Anterior cingulate cortex (tissue), 58 donors: ENCODE measurements around the gene WIPF2.

ENCODE experiments used
- DNase-seq, 58 donors: peaks; one replicate each; lab custom pipeline; 2025; lab: John Stamatoyannopoulos, UW

Gene WIPF2

DNA sequence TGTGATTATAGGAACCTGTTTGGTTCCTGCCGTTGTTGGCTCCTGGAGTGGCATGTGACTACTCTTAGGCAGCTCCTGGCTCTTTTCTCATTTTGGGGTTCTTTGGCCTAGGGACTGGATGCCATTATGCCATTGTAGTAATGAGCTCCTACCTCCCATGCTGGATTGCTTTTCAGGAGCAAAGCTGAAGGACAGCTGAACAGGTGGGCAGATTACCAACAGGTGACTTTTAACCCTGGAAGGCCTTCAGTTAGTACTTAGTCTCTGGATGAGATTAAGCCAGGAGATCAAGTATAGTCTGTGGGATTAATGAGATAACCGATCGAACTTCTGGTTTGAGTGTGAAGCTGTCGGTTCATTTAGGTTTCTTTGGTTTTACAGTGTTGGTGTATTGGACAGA, 25.2 kb downstream of the WIPF2 start:
- DNase-seq = no peak

DNA sequence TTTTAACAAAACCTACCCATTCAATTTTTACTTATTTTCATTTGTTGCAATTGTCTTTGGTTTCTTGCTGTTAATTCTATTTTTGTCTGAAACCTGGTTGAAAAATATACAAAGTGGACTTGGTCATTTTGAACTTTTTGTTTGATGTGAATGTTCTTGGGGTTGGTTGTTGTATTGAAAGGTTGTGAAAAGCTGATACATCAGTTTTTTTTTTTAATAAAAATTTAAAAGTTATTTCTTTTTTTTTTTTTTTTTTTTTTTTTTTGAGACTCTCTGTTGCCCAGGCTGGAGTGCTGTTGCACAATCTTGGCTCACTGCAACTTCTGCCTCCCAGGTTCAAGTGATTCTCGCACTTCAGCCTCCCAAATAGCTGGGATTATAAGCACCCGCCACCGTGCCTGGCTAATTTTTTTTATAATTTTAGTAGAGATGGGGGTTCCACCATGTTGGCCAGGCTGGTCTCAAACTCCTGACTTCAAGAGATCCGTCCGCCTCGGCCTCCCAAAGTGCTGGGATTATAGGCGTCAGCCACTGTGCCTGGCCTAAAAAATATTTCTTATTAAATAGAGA, 28.9 kb downstream of the WIPF2 start:
- no peak for DNase-seq

DNA sequence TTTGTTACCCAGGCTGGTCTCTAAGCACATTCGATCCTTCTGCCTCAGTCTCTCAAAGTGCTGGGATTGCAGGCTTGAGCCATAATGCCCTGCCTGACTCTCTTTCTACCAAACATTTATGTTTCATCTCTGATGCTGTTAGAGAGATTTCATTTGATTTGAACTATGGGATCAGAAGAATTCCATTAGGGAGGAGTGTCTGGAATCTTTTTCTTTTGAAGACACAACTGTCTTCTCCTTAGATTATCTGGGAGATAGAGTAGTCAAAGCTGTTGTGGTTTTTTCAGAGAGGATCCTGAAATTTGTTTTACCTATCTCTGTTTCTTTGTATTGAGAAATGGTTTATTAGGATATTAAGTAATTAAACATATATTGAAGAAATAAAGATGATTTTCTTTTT, 29.4 kb downstream of the WIPF2 start:
- DNase-seq = no peak

DNA sequence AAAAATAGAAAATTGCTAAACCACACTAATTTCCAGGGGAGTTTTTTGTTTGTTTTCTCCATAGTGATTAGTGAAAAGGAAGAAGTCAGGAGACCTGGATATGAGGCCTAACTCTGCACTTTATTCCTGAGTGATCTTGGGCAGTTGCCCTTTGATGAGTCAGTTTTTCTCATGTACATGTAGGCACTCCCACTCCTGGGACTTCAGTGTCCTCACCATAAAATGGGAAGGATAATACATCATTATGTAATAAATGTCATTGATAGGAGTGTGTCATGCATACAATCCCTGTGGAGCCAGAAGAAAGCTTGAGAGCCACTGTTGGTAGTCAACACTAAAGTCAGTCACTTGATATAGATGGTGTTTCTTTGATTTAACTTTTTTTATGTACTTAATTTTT, 32.5 kb downstream of the WIPF2 start:
- peak in 2 of 58 donors; percentile 18 to 25 for DNase-seq

DNA sequence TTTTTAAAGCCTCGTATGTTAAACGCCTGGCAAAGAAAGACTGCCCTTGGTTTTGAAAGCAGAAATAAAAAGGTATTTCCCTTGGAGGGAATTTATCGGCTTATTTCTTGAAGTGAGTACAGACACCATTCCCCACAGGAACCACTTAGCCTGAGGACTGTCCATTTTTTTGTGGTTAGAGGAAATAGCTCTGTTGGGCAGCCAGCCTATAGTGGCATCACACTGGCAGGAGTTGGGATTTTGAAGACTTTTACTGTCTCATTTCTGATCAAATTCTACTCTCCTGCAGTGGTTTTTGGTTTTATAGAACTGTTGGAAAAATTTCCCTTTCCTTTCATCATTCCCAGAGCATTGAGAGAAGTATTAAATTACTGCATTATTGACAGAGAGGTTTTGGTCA, 34.5 kb downstream of the WIPF2 start:
- DNase-seq = no peak

DNA sequence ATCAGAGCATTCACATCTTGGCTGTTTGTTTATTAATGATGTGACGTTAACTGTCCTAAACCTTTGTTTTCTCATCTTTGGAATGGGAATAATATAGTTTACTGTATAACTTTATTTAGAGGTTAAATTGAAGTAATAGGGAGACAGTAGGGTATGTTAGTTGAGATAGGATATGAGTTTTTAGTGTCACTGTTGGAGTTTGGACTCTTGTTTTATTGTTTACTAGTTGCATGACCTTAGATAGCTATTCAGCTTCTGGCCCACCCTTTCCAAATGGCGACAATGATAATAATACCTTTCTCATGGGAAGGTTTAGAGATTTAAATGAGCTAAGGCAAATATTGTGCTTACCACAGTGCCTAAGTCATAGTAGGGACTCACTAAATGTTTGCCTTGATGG, 40.4 kb downstream of the WIPF2 start:
- DNase-seq = no peak

DNA sequence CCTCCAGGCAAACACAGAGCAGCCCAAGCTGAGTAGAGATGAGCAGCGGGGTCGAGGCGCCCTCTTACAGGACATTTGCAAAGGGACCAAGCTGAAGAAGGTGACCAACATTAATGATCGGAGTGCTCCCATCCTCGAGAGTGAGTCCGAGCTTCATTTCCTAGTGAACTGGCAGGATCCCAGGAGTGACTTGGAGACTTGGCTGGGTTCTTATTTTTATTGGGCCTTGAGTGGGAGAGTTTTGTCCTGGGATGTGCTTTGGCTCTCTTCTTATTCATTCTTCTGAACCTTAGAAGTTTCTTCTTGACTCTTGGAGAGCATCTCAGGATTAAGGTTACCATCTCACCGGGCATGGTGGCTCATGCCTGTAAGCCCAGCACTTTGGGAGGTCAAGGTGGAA, 41.4 kb downstream of the WIPF2 start:
- no peak for DNase-seq

DNA sequence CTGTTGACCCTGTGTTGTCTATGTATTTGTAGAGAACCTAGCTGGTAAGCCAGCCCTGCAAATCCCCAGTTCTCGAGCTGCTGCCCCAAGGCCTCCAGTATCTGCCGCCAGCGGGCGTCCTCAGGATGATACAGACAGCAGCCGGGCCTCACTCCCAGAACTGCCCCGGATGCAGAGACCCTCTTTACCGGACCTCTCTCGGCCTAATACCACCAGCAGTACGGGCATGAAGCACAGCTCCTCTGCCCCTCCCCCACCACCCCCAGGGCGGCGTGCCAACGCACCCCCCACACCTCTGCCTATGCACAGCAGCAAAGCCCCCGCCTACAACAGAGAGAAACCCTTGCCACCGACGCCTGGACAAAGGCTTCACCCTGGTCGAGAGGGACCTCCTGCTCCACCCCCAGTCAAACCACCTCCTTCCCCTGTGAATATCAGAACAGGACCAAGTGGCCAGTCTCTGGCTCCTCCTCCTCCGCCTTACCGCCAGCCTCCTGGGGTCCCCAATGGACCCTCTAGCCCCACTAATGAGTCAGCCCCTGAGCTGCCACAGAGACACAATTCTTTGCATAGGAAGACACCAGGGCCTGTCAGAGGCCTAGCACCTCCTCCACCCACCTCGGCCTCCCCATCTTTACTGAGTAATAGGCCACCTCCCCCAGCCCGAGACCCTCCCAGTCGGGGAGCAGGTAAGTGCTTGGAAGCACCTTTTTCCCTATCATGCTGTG, 45.5 kb downstream of the WIPF2 start:
- DNase-seq = no peak

DNA sequence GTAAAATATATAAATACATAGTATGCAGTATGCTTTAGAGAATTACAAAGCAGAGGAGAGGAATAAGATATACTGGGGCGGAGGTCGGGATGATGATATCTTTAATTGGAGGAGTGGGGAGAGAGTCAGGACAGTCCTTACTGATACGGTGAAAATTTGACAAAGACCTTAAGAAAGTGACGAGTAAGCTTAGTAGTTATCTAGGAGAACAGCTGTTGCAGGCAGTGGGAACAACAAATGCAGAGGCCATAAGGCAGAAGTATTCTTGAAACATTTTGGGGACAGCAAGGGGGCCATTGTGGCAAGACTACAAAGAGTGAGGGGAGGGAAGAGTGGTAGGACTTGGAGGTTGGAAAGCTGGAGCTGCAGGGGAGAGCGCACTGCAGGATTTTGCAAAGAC, 46.2 kb downstream of the WIPF2 start:
- DNase-seq = no peak

DNA sequence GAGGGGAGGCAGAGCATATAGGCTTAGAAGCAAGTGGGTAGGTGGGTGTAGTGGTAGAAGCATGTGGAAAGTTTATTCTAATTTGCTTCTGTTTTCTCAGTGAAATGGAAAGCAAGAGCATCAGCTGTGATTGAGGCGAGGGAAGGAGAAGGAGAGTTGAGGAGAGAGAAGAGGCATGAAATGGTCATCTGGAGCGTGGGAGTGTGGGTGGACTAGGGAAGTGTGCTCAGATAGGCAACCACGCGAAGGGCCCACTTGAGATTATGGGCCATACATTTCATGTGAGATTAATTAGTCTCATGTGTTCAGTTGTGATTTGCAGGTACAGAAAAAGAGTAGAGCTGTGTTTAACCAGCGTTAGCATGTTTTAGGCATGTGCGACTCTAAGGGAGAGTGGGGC, 47.8 kb downstream of the WIPF2 start:
- DNase-seq = peak in 4 of 58 donors; percentile 6 to 29 (median 12)

DNA sequence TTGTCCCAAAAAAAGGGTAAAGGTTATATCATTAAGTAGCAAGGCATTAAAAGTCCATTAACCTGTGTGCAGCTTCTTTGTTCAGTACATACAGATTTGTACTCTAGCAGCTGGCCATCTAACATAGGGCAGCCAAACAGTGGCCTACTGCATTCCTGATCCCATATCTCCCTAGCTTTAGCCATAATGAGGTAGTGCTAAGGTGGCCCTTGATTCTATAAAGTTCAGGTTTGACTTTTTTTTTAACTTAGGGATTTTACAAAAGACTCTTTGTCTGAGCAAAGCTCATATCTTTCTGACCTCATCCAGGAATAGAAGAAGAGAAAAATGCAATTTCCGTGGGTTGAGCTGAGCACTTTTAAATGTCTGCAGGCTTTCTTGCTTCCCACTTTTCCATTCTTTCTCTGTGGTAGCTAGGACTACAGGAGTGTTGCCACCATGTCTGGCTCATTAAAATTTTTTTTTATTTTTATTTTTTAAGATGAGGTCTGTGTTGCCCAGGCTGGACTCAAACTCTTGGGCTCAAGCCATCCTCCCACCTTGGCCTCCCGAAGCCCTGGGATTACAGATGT, 49.1 kb downstream of the WIPF2 start:
- no peak for DNase-seq

DNA sequence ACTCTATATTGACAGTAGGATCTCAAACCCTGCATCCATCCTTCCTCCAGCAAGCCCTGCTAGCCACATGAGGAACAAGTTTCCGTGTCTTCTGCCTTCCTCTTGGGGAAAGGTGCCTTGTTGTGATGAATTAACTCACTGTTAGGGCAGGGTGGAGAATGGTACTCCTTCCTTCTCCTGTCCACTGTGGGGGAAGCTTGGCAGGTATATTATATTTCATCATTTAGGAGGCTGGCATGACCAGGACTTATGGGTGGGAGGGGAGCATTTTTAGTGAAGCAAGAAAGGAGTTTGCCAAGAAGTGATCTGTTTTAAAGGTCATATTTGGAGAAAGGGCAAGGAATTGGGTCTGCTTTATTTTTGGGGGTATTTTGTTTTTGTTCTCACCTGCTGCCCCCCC, 59.3 kb downstream of the WIPF2 start:
- DNase-seq = no peak

DNA sequence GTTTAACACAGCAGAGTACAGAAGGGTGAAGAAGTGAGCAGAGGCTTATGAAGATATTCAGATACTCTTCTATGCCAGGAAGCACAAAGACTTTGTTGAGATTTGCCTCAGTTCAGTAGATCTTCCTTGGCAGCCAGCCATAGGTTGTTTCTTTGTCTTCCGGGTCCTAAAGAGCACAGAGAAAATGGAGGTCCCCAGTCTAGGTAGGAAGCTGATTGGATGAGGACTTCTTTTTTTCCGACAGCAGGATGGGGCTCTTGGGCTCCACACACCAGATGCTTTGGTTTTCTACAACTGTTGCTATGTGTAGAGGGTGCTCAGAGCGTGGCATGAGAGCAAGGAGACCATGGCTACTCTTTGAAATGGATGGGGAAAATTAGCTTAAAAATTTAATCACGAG, 60.3 kb downstream of the WIPF2 start:
- no peak for DNase-seq

DNA sequence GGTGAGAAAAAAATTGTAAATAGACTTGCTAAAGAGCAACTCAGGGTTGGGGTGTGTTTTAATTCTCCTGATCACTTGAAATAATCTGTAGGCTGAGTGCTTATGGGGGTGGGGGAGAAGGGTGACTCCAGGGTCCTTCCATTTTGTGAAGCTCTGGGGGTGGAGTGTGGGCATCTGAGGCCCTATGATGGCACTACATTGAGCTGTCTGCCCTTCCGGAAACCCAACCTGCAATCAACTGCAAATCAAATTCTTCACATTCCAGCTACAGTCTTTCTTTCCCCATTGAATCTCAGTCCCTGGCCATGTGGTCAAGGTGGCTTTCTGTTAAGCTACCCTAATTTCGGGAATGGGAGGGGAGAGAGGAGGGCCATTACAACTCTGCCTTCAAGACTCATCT, 62.6 kb downstream of the WIPF2 start:
- no peak for DNase-seq

DNA sequence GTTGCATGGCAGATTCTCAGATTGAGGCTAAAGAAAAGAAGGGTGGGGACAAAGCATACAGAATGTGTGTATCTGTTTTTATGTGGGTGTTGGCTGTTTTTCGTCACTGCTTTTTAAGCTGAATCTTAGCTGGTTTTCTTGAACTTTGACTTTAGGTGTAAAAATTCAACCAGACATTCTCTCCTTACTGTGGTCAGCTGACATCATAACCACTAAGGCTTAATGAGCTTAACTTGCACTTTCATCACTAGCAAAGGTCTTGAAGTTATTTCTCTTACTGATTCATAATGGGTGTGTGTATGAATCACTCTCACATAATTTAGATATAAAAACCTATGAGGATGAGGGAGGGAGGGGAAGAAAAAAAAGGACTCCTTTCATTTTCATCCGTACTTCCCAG, 64.6 kb downstream of the WIPF2 start:
- DNase-seq = no peak

DNA sequence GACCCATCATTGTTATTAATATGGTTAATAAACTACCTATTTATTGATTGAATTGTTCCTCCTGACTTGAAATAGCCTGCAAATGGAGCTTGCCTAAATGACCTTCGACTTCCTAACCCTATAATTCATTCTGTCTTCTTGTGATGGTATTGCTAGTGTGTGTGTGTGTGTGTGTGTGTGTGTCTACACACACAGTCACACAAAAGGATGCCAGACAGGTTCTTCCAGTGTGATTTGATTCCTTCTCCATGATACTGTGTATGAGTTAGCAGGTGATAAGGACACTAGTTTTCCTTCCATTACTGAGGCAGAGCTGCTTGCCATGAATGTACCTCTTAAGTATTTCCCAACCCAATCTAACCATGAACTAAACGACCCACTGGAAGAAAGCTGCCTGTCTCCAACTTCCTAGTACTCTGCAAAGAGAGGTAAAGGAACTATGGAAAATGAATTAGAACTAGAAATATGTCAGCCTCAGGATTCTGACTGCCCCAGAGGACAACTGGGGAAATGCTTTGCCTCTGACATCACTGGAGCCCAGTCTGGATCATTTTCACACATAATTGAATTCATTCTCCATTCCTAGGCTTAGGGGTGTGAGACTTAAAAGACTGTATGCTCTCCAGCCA, 65.1 kb downstream of the WIPF2 start:
- no peak for DNase-seq

DNA sequence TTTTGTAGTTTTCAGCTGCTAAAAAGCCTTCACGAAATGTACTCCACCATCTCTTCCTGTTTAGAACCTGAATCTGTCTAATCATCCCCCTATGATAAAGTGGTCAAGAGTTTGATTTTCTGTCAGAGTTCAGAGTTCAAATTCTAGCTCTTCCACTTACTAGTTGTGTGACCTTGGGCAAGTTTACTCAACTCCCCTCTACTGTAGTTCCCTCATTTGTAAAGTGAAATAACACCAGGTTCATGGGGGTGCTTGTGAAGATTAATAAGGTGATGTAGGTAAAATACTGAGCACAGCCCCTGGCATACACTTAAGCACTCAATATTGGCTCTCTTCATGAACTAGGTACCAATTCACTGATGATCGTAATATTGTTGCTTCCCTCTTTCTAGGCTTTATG, 67.4 kb downstream of the WIPF2 start:
- DNase-seq = no peak

DNA sequence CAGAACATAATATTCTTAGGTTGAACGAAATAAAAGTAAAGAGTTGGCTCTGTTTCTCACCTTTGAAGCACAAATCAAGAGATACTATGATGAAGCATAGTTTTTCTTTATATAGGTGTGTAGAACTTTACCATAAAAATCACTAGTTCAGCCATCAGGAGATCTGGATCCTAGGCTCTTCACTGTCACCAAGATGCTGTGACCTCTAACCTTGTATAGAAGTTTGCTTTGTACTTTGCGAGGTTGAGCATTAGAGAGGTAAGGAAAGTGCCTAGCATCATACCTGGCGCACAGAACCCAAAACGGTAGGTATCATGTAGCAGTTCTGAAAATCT, 68.0 kb downstream of the WIPF2 start:
- DNase-seq = no peak

DNA sequence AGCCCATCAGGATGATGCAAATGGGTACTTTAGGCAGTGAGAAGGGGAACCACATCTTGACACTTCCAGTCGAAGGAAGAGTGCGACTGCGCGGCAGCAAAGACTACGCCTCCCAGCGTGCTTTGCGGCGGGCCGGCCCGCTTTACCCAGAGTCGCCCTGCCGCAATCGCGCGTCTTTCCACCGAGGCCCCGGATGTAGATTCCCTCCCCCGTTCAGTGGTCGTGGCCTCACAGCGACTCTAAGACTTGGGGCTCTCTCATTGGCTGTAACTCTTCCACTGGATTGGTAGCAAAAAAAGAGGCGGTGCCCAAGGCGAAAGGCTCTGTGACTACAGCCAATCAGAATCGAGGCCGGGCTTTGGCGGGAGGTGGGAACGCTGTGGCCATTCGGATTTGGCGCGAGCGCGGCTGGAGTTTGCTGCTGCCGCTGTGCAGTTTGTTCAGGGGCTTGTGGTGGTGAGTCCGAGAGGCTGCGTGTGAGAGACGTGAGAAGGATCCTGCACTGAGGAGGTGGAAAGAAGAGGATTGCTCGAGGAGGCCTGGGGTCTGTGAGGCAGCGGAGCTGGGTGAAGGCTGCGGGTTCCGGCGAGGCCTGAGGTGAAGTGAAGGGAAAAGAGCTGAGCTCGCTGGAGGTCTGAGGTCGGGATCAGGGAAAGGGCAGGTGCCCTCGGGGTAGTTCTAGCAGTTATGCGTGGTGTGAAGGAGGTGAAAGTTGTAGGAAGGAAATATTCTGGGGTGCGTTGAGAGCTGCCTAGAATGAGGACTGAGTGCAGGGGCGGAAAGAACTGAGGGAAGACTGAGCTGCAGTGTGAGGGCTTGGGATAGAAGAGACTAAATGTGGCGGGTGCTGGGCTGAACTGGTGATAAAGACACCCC, 68.6 kb downstream of the WIPF2 start, which contains the start of gene CDC6:
Gene CDC6, plus strand, starts transcription at position 386 of the 876 bp plus-strand sequence. CDS start 1,542 bp downstream, outside the sequence.
- DNase-seq = peak; percentile 91 to 100 (median 99)

DNA sequence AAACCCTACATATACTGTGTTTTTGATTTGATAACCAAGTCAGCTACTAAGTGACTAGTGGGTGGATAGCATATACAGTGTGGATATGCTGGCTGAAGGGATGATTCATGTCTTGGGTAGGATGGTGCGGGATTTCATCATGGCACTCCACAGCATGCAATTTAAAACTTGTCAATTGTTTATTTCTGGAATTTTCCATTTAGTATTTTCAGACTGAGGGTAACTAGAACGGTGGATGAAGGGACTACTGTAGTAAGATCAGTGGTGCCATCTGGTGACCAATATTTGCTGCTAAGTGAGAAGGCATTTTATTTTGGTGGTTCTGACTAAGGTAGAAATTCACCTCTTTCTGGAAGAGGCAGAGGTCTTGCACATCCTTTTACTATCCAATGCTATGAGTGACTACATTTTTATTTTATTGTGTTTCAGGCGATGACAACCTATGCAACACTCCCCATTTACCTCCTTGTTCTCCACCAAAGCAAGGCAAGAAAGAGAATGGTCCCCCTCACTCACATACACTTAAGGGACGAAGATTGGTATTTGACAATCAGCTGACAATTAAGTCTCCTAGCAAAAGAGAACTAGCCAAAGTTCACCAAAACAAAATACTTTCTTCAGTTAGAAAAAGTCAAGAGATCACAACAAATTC, 71.7 kb downstream of the WIPF2 start:
- peak in 13 of 58 donors; percentile 12 to 68 (median 35) for DNase-seq
